ENCODE results near the gene CASP6. TPM values are rescaled to one million over a fixed set of nuclear protein-coding genes. Genes with fewer than 3 reads are reported as not detected.

The CASP6 gene
- total and polyA plus RNA-seq, 2 of the 8 experiments (the other 6 are each of a cell fraction or from before 2014, with no cell fraction given) = 29.5 to 35.1 TPM

DNA sequence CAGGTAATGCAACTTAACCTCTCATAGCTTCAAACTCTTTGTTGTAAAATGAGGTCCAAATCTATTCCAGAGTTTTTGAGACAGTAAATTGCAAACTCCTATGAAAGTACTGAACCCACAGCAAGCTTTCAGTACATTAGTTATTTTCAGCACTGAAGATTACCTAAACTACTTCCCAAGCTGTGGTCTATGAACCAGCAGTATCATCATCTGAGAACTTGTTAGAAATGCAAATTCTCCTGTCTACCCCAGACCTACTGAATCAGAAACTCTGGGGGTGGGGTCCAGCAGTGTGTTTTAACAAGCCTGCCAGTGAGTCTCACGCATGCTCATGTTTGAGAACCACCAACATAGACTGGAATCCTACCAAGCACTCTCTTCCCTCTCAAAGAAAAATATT lies 5.7 kb upstream of the CASP6 start (continued):
- TF ChIP-seq, protein P1, sequence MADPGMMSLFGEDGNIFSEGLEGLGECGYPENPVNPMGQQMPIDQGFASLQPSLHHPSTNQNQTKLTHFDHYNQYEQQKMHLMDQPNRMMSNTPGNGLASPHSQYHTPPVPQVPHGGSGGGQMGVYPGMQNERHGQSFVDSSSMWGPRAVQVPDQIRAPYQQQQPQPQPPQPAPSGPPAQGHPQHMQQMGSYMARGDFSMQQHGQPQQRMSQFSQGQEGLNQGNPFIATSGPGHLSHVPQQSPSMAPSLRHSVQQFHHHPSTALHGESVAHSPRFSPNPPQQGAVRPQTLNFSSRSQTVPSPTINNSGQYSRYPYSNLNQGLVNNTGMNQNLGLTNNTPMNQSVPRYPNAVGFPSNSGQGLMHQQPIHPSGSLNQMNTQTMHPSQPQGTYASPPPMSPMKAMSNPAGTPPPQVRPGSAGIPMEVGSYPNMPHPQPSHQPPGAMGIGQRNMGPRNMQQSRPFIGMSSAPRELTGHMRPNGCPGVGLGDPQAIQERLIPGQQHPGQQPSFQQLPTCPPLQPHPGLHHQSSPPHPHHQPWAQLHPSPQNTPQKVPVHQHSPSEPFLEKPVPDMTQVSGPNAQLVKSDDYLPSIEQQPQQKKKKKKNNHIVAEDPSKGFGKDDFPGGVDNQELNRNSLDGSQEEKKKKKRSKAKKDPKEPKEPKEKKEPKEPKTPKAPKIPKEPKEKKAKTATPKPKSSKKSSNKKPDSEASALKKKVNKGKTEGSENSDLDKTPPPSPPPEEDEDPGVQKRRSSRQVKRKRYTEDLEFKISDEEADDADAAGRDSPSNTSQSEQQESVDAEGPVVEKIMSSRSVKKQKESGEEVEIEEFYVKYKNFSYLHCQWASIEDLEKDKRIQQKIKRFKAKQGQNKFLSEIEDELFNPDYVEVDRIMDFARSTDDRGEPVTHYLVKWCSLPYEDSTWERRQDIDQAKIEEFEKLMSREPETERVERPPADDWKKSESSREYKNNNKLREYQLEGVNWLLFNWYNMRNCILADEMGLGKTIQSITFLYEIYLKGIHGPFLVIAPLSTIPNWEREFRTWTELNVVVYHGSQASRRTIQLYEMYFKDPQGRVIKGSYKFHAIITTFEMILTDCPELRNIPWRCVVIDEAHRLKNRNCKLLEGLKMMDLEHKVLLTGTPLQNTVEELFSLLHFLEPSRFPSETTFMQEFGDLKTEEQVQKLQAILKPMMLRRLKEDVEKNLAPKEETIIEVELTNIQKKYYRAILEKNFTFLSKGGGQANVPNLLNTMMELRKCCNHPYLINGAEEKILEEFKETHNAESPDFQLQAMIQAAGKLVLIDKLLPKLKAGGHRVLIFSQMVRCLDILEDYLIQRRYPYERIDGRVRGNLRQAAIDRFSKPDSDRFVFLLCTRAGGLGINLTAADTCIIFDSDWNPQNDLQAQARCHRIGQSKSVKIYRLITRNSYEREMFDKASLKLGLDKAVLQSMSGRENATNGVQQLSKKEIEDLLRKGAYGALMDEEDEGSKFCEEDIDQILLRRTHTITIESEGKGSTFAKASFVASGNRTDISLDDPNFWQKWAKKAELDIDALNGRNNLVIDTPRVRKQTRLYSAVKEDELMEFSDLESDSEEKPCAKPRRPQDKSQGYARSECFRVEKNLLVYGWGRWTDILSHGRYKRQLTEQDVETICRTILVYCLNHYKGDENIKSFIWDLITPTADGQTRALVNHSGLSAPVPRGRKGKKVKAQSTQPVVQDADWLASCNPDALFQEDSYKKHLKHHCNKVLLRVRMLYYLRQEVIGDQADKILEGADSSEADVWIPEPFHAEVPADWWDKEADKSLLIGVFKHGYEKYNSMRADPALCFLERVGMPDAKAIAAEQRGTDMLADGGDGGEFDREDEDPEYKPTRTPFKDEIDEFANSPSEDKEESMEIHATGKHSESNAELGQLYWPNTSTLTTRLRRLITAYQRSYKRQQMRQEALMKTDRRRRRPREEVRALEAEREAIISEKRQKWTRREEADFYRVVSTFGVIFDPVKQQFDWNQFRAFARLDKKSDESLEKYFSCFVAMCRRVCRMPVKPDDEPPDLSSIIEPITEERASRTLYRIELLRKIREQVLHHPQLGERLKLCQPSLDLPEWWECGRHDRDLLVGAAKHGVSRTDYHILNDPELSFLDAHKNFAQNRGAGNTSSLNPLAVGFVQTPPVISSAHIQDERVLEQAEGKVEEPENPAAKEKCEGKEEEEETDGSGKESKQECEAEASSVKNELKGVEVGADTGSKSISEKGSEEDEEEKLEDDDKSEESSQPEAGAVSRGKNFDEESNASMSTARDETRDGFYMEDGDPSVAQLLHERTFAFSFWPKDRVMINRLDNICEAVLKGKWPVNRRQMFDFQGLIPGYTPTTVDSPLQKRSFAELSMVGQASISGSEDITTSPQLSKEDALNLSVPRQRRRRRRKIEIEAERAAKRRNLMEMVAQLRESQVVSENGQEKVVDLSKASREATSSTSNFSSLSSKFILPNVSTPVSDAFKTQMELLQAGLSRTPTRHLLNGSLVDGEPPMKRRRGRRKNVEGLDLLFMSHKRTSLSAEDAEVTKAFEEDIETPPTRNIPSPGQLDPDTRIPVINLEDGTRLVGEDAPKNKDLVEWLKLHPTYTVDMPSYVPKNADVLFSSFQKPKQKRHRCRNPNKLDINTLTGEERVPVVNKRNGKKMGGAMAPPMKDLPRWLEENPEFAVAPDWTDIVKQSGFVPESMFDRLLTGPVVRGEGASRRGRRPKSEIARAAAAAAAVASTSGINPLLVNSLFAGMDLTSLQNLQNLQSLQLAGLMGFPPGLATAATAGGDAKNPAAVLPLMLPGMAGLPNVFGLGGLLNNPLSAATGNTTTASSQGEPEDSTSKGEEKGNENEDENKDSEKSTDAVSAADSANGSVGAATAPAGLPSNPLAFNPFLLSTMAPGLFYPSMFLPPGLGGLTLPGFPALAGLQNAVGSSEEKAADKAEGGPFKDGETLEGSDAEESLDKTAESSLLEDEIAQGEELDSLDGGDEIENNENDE (IDR thresholded peaks at IDR 0.05; ENCODE audit: insufficient replicate concordance, low read length) = no peak
- no peak for TF ChIP-seq FOSL1 (IDR thresholded peaks at IDR 0.05; ENCODE audit: insufficient read depth, low read depth, low read length)
- no peak for TF ChIP-seq TBP (IDR thresholded peaks at IDR 0.05; ENCODE audit: low read depth, low read length)
- no peak for TF ChIP-seq SAP30 (IDR thresholded peaks at IDR 0.05; ENCODE audit: insufficient read depth, insufficient replicate concordance, low read length)
- TF ChIP-seq, protein P2, sequence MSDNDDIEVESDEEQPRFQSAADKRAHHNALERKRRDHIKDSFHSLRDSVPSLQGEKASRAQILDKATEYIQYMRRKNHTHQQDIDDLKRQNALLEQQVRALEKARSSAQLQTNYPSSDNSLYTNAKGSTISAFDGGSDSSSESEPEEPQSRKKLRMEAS (IDR thresholded peaks at IDR 0.05) = no peak
- no peak for TF ChIP-seq GTF2F1 (IDR thresholded peaks at IDR 0.05; ENCODE audit: borderline replicate concordance, low read depth, low read length)
- TF ChIP-seq, protein P3, sequence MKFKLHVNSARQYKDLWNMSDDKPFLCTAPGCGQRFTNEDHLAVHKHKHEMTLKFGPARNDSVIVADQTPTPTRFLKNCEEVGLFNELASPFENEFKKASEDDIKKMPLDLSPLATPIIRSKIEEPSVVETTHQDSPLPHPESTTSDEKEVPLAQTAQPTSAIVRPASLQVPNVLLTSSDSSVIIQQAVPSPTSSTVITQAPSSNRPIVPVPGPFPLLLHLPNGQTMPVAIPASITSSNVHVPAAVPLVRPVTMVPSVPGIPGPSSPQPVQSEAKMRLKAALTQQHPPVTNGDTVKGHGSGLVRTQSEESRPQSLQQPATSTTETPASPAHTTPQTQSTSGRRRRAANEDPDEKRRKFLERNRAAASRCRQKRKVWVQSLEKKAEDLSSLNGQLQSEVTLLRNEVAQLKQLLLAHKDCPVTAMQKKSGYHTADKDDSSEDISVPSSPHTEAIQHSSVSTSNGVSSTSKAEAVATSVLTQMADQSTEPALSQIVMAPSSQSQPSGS (IDR thresholded peaks at IDR 0.05; ENCODE audit: low read length) = no peak
- no peak for TF ChIP-seq RNF2 (IDR thresholded peaks at IDR 0.05; ENCODE audit: borderline replicate concordance, low read depth, low read length, missing control alignments, poor library complexity, severe bottlenecking)
- no peak for TF ChIP-seq HDAC6 (IDR thresholded peaks at IDR 0.05; ENCODE audit: low read depth, low read length)
